OCI-LY1 (cell line): ENCODE results near the gene DENND1A.
A peak's percentile ranks its signal among the peaks of the same experiment; 100 is the strongest.

Experiments
- H2AFZ ChIP-seq: fragments of 200-600 bp; sonication (generic), shearing (Covaris generic); 2 replicates; pipeline ENCODE4 v1.6.0; 2014; ENCODE audit warnings: antibody characterized with exemption, mild to moderate bottlenecking, low read length
- H3F3A ChIP-seq: fragments of 200-600 bp; sonication (generic), shearing (Covaris generic); 2 replicates; pipeline ENCODE4 v1.6.0; 2014; ENCODE audit warnings: mild to moderate bottlenecking, antibody characterized with exemption, low read length, moderate library complexity; ENCODE audit not compliant: insufficient read depth
- H3K27ac ChIP-seq: fragments of 200-600 bp; sonication (generic); 2 replicates; pipeline ENCODE4 v1.5.1; 2014; ENCODE audit warnings: low read length, mixed run types, mild to moderate bottlenecking, low read depth; ENCODE audit not compliant: poor library complexity, severe bottlenecking
- H3K27me3 ChIP-seq: fragments of 200-600 bp; sonication (generic); 2 replicates; pipeline ENCODE4 v1.6.0; 2014; ENCODE audit warnings: antibody characterized with exemption, mild to moderate bottlenecking, low read length, moderate library complexity; ENCODE audit not compliant: insufficient read depth
- H3K36me3 ChIP-seq: fragments of 200-600 bp; sonication (generic); 2 replicates; pipeline ENCODE4 v1.6.1; 2014; ENCODE audit warnings: mild to moderate bottlenecking, antibody characterized with exemption, low read length, moderate library complexity, mixed read lengths; ENCODE audit not compliant: insufficient read depth
- H3K4me1 ChIP-seq: fragments of 200-600 bp; sonication (generic); 2 replicates; pipeline ENCODE4 v1.5.1; 2014; ENCODE audit warnings: mild to moderate bottlenecking, low read length, moderate library complexity; ENCODE audit not compliant: insufficient read depth, severe bottlenecking
- H3K4me2 ChIP-seq: fragments of 200-600 bp; sonication (generic), shearing (Covaris generic); 2 replicates; pipeline ENCODE4 v1.6.1; 2014; ENCODE audit warnings: low read length
- H3K4me3 ChIP-seq: fragments of 200-600 bp; sonication (generic); 2 replicates; pipeline ENCODE4 v1.5.1; 2014; ENCODE audit warnings: low read length, low read depth, mild to moderate bottlenecking, mixed read lengths; ENCODE audit not compliant: poor library complexity, severe bottlenecking
- H3K79me2 ChIP-seq: fragments of 200-600 bp; shearing (Covaris generic); 2 replicates; pipeline ENCODE4 v1.6.1; 2016; ENCODE audit warnings: mixed run types, low read length, mixed read lengths; ENCODE audit not compliant: insufficient read depth
- H3K9ac ChIP-seq: fragments of 200-600 bp; sonication (generic), shearing (Covaris generic); 2 replicates; pipeline ENCODE4 v1.6.1; 2014; ENCODE audit warnings: mild to moderate bottlenecking, low read length, mixed read lengths
- H3K9me2 ChIP-seq: fragments of 200-600 bp; sonication (generic), shearing (Covaris generic); 2 replicates; pipeline ENCODE4 v1.6.1; 2014; ENCODE audit warnings: low read depth, mild to moderate bottlenecking, low read length, mixed read lengths
- H3K9me3 ChIP-seq: fragments of 200-600 bp; shearing (Covaris generic); 2 replicates; pipeline ENCODE4 v1.6.1; 2014; ENCODE audit warnings: low read length, mixed read lengths
- H4K20me1 ChIP-seq: fragments of 200-600 bp; sonication (generic), shearing (Covaris generic); 2 replicates; pipeline ENCODE4 v1.6.0; 2016; ENCODE audit warnings: mild to moderate bottlenecking, low read length; ENCODE audit not compliant: insufficient read depth
- EZH2 ChIP-seq: fragments of 200-600 bp; sonication (generic), shearing (Covaris generic); IDR thresholded peaks from 2 replicates; pipeline ENCODE4 v1.8.0; 2017; ENCODE audit warnings: borderline replicate concordance, mixed run types, mild to moderate bottlenecking, antibody characterized with exemption, low read length, moderate library complexity, mixed read lengths
- TF ChIP-seq, protein P1 (sequence below): fragments of 200-600 bp; sonication (generic), shearing (Covaris generic); IDR thresholded peaks from 2 replicates; pipeline ENCODE4 v1.5.1; 2017; ENCODE audit warnings: mild to moderate bottlenecking, antibody characterized with exemption, low read length, moderate library complexity, mixed read lengths

The DENND1A gene

DNA sequence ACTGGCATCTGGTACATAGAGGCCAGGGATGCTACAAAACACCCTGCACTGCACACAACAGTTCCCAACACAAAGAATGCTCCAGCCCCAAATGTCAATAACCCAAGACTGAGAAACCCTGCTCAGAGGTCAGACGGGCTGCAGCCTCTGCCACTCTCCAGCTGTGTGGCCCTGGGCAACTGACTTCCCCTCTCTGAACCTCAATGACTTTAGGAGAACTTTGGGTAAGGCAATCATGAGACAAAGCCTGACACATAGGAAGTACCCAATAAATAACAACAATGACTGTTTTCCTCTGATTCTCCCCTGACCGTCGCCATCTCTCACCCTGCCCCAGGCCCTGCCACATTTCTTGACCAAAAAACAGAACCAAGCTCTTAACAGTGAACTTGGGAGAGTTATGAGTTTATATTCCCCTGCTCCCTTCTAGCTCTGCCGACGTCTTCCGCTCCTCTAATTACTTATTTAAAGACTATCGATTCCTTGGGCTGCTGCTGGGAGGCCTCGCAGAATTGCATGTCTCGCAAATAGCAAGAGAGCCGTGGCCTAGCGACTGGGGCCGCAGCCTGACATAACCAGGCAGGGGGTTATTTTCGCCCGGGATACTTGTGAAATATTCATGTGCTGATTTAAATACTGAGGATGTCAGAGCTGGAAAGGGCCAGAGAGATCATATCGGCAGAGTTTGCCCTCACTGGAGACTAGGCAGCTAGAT is 598.4 kb downstream of the DENND1A start:
- no peak overlapping the region for H3K9ac ChIP-seq
- H3K9me2 ChIP-seq = no peaks in the 10 kb centered on the region
- H3F3A ChIP-seq = no peaks in the 10 kb centered on the region
- H2AFZ ChIP-seq = no peak overlapping the region
- TF ChIP-seq, protein P1, sequence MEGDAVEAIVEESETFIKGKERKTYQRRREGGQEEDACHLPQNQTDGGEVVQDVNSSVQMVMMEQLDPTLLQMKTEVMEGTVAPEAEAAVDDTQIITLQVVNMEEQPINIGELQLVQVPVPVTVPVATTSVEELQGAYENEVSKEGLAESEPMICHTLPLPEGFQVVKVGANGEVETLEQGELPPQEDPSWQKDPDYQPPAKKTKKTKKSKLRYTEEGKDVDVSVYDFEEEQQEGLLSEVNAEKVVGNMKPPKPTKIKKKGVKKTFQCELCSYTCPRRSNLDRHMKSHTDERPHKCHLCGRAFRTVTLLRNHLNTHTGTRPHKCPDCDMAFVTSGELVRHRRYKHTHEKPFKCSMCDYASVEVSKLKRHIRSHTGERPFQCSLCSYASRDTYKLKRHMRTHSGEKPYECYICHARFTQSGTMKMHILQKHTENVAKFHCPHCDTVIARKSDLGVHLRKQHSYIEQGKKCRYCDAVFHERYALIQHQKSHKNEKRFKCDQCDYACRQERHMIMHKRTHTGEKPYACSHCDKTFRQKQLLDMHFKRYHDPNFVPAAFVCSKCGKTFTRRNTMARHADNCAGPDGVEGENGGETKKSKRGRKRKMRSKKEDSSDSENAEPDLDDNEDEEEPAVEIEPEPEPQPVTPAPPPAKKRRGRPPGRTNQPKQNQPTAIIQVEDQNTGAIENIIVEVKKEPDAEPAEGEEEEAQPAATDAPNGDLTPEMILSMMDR = no peak
- TF ChIP-seq EZH2 = no peak
- no peaks in the 10 kb centered on the region for H3K36me3 ChIP-seq
- H3K27me3 ChIP-seq = no peaks in the 10 kb centered on the region
- no peak overlapping the region for H3K4me3 ChIP-seq
- no peaks in the 10 kb centered on the region for H3K79me2 ChIP-seq
- peak overlapping the region; percentile 44 for H3K27ac ChIP-seq
- no peaks in the 10 kb centered on the region for H3K9me3 ChIP-seq
- no peaks in the 10 kb centered on the region for H4K20me1 ChIP-seq
- H3K4me2 ChIP-seq = no peak overlapping the region
- H3K4me1 ChIP-seq = peaks cover 54% of the 10 kb centered on the region
